OCI-LY1 (cell line): ENCODE measurements around the gene ME3.

Experiments
- CTCF ChIP-seq: fragments of 200-600 bp; sonication (generic), shearing (Covaris generic); IDR thresholded peaks from 2 replicates; pipeline ENCODE4 v1.5.1; 2017; ENCODE audit warnings: mild to moderate bottlenecking, antibody characterized with exemption, low read length, moderate library complexity, mixed read lengths
- EZH2 ChIP-seq: fragments of 200-600 bp; sonication (generic), shearing (Covaris generic); IDR thresholded peaks from 2 replicates; pipeline ENCODE4 v1.8.0; 2017; ENCODE audit warnings: borderline replicate concordance, mixed run types, mild to moderate bottlenecking, antibody characterized with exemption, low read length, moderate library complexity, mixed read lengths

GRCh38 chr11:86514453-86514852, 158.0 kb downstream of the ME3 start:
- TF ChIP-seq CTCF (no peak), EZH2 (no peak)
